Endodermal cell (in vitro differentiated cells): ENCODE results near the gene NCBP2. TPM values are rescaled to one million over a fixed set of nuclear protein-coding genes. Genes with fewer than 3 reads are reported as not detected.
A peak's percentile ranks its signal among the peaks of the same experiment; 100 is the strongest.
"Not testable (repeated sequence)": the region's sequence is repeated elsewhere in the genome, so short reads cannot be mapped to it uniquely, and the experiment has no call there.

Experiments used
- DNase-seq: peaks from one replicate; pipeline ENCODE4 v3.0.0-alpha.2; 2017
- H3K27ac ChIP-seq: 2 replicates; pipeline ENCODE4 v1.5.1; 2013; ENCODE audit warnings: mild to moderate bottlenecking, low read depth, low read length, moderate library complexity
- H3K27me3 ChIP-seq: 2 replicates; pipeline ENCODE4 v1.6.1; 2013; ENCODE audit warnings: mild to moderate bottlenecking, low read length, moderate library complexity; ENCODE audit not compliant: insufficient read depth, control insufficient read depth, poor library complexity, severe bottlenecking
- H3K36me3 ChIP-seq: 2 replicates; pipeline ENCODE4 v1.7.0; 2013; ENCODE audit warnings: mild to moderate bottlenecking, low read length, moderate library complexity; ENCODE audit not compliant: control insufficient read depth, insufficient read depth
- H3K4me1 ChIP-seq: one replicate; pipeline ENCODE4 v1.7.0; 2013; ENCODE audit warnings: low read length; ENCODE audit not compliant: control insufficient read depth, insufficient read depth
- H3K4me3 ChIP-seq: 2 replicates; pipeline ENCODE4 v1.5.1; 2013; ENCODE audit warnings: mild to moderate bottlenecking, low read length, moderate library complexity
- H3K9ac ChIP-seq: 2 replicates; pipeline ENCODE4 v1.6.1; 2013; ENCODE audit warnings: mild to moderate bottlenecking, low read length, moderate library complexity; ENCODE audit not compliant: poor library complexity, severe bottlenecking; ENCODE audit errors: extremely low read depth
- H3K9me3 ChIP-seq: 2 replicates; pipeline ENCODE4 v1.6.1; 2013; ENCODE audit warnings: mild to moderate bottlenecking, low read length, moderate library complexity; ENCODE audit not compliant: control insufficient read depth
- H3K27ac Mint-ChIP-seq: 2 replicates; pipeline ENCODE4 v1.8.0; 2020; ENCODE audit warnings: mixed read lengths
- H3K27me3 Mint-ChIP-seq: 2 replicates; pipeline ENCODE4 v1.8.0; 2021; ENCODE audit warnings: mild to moderate bottlenecking, mixed read lengths; ENCODE audit not compliant: insufficient read depth
- H3K36me3 Mint-ChIP-seq: 2 replicates; pipeline ENCODE4 v1.8.0; 2020; ENCODE audit warnings: low read depth, mixed read lengths
- H3K4me1 Mint-ChIP-seq: 2 replicates; pipeline ENCODE4 v1.8.0; 2020; ENCODE audit warnings: mixed read lengths
- H3K4me3 Mint-ChIP-seq: 2 replicates; pipeline ENCODE4 v1.8.0; 2020; ENCODE audit warnings: mild to moderate bottlenecking, moderate library complexity, mixed read lengths
- H3K9me3 Mint-ChIP-seq: 2 replicates; pipeline ENCODE4 v1.8.0; 2020; ENCODE audit warnings: mild to moderate bottlenecking, mixed read lengths
- CTCF ChIP-seq: fragments of 200-600 bp; sonication (generic); conservative IDR thresholded peaks from 2 replicates; pipeline ENCODE4 v1.5.0; 2021; ENCODE audit warnings: antibody characterized with exemption, mild to moderate bottlenecking
- WGBS, 2 experiments: methylation state at CpG; one replicate each; pipeline versions ENCODE4 v1.1.5 to v1.1.7; 2013; ENCODE audit warnings: missing lambda C conversion rate in 2 of 2, mixed read lengths in 1 of 2; ENCODE audit not compliant: insufficient coverage in 1 of 2, insufficient read length in 1 of 2; 5-methylcytosine and 5-hydroxymethylcytosine counted together
- total RNA-seq, 2 donors: library from RNA; stranded (reverse); fragmentation: NEBNext Ultra II Directional in 1 of 2; extraction: Animal tissue kit (Norgen Biotek cat#: 25700) in 1 of 2; gene quantifications; 2 replicates in 1 of 2; 3 replicates in 1 of 2; pipeline ENCODE4 v1.2.1, GENCODE V29; 2021

Gene NCBP2
- total RNA-seq, 2 donors from 2014 or later, result 74.9 to 97.3 TPM

GRCh38 chr3:196947136-196947859 is 5.0 kb upstream of the NCBP2 start:
- peak; percentile 56 for TF ChIP-seq CTCF
- no peak overlapping the region for H3K27ac ChIP-seq
- Mint-ChIP-seq H3K9me3 (no peaks in the 10 kb centered on the region), H3K4me1 (peaks cover 18% of the 10 kb centered on the region), H3K4me3 (no peak overlapping the region), H3K27me3 (peaks cover 24% of the 10 kb centered on the region), H3K27ac (no peak overlapping the region), H3K36me3 (peaks cover 2% of the 10 kb centered on the region)
- H3K27me3 ChIP-seq, result peaks cover 28% of the 10 kb centered on the region
- H3K4me3 ChIP-seq, result no peak overlapping the region
- 87 to 100% methylated on average over 4 to 10 of the region's 10 CpGs for WGBS, 2 experiments
- H3K4me1 ChIP-seq, result peaks cover 3% of the 10 kb centered on the region
- peak; percentile 76 for DNase-seq
- no peak overlapping the region for H3K9ac ChIP-seq
- H3K36me3 ChIP-seq, result peaks cover 3% of the 10 kb centered on the region
- no peaks in the 10 kb centered on the region for H3K9me3 ChIP-seq

- H3K27me3 ChIP-seq, H3K9me3 Mint-ChIP-seq, H3K36me3 Mint-ChIP-seq, H3K9me3 ChIP-seq, H3K27ac ChIP-seq, H3K27me3 Mint-ChIP-seq, H3K4me1 ChIP-seq, DNase-seq: not testable (repeated sequence)
- peak overlapping the region; percentile 92 for H3K9ac ChIP-seq
- H3K36me3 ChIP-seq, result peaks cover 16% of the 10 kb centered on the region
- peak overlapping the region; percentile 97 for H3K4me3 ChIP-seq
- WGBS, 2 experiments, result 82 to 85% methylated on average over 8 to 12 of the region's 14 CpGs
- Mint-ChIP-seq H3K27ac (peak overlapping the region; percentile 94), H3K4me3 (peak overlapping the region; percentile 87), H3K4me1 (peaks cover 27% of the 10 kb centered on the region)
These were observed 1.9 kb upstream of the NCBP2 start for GRCh38 chr3:196944037-196944790.

GRCh38 chr3:196942915-196943277 is 568 bp upstream of the NCBP2 start:
- H3K36me3 Mint-ChIP-seq, result peaks cover 18% of the 10 kb centered on the region
- H3K4me1 Mint-ChIP-seq, result peaks cover 27% of the 10 kb centered on the region
- Histone ChIP-seq H3K36me3 (peaks cover 29% of the 10 kb centered on the region), H3K9ac (peak overlapping the region; percentile 92), H3K27ac (peak overlapping the region; percentile 47), H3K4me1 (peaks cover 3% of the 10 kb centered on the region), H3K9me3 (no peaks in the 10 kb centered on the region), H3K27me3 (no peaks in the 10 kb centered on the region), H3K4me3 (peak overlapping the region; percentile 97)
- TF ChIP-seq CTCF, result no peak
- H3K27me3 Mint-ChIP-seq, result no peaks in the 10 kb centered on the region
- H3K27ac Mint-ChIP-seq, result peak overlapping the region; percentile 94
- H3K4me3 Mint-ChIP-seq, result peak overlapping the region; percentile 87
- DNase-seq, result peak; percentile 60
- WGBS, 2 experiments, result 0 to 1% methylated on average over 15 to 25 of the region's 25 CpGs
- H3K9me3 Mint-ChIP-seq, result no peaks in the 10 kb centered on the region
